HG02610 (cell line): ENCODE measurements around the gene HAUS7.

Experiments
- ATAC-seq: cut with Tn5 transposase; IDR thresholded peaks from one replicate; pipeline ENCODE4 v1.9.1; 2021; ENCODE audit warnings: mild to moderate bottlenecking, moderate library complexity; ENCODE audit not compliant: unreplicated experiment

The HAUS7 gene

GRCh38 chrX:153499876-153500275 lies 29.5 kb upstream of the HAUS7 start:
- ATAC-seq = no peak

DNA sequence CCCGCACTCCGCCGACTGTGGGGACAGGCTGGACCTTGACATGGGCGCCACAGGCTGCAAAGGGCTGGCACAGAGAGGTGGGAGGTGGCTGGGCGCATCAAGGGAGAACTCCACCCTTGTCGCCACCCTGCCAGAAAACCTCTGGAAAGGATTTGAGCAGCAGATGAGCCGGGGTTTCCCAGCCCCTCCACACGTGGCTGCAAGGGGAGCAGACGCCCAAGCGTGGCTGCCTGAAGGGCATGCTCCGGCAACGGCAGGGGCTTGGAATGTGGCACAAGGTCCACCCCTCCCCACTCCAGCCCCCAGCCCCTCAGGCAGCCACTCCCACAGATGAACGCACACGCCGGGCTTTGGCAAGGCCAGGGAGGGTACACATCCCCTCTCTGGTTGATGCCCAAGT lies 29.0 kb upstream of the HAUS7 start:
- ATAC-seq = no peak

DNA sequence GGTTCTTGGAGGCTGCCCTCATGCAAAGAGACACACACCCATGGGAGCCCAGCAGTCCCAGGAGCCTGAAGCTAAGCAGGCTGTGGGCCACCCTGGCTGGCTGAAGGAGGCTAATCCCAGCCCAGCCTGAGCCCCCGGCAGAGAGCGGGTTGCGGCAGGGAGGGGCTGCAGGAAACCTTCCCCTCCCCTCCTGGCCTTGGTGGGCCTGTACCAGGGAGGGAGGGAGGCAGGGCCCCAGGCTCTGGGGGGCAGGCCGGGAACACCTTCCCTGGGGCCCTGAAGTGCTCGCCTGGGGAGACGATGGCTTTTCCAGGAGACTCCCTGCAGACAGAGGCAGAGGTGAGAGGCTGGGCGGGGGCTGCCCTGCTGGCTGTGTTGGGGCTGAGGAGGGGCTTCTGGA lies 28.1 kb upstream of the HAUS7 start:
- no peak for ATAC-seq

- no peak for ATAC-seq
These were observed 26.2 kb upstream of the HAUS7 start for GRCh38 chrX:153496590-153496959.

DNA sequence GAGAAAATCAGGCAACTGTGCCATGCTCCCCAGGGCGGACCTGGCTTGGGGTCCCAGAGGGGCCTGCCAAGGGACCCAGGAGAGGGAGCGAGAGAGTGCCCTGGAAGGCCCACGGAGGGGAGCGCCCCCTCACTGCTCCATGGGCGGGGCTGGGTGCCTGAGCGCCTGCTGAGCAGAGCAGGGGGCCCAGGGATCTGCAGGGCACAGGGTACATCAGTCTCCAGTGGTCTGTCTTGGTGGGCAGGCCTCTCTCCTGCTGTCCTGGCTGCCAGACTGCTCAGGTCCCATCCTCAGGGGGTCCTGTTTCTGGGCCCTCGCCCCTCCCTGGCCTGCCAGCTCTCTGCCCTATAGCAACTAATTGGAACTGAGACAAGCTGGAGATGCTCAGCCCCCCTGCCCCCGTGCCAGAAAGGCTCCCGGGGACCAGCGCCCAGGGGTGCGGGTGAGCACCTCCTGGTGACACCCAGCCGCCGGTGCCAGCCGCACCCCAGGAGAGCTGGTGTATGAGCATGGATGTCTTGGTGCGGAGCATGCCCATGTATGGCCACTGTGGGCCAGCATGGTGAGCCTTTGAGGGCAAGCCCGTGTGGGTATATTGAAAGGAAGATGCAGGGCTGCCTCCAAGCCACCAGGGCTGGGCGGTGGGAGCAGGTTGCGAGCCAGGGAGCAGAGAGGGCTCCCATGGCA lies 25.7 kb upstream of the HAUS7 start:
- ATAC-seq = no peak

- ATAC-seq = no peak
These were observed 25.0 kb upstream of the HAUS7 start for GRCh38 chrX:153495362-153495751.

GRCh38 chrX:153494541-153495361 lies 24.4 kb upstream of the HAUS7 start, which contains the start of gene BGN:
Gene BGN, plus strand, starts transcription at chrX:153494980. Its CDS starts 9,652 bp downstream, at chrX:153504632.
- ATAC-seq = no peak

DNA sequence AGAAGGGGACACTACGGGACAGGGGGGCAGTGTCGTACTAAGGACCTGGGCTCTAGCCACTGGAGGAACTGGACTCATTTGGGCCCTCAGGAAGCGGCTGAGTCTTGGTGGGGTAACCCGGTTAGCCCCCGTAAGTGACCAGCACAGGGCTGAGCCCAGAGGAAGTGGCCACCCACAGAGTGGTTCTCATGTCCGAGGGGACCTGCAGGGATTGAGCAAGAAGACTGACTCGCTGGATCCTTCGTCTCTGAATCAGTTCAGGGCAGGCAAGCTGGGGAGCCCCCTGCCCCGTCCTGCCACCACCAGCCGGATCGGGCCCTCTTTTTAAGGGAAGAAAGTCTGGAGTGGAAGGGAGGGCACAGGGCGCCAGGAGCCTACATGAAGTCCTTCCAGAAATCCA lies 23.7 kb upstream of the HAUS7 start:
- no peak for ATAC-seq

DNA sequence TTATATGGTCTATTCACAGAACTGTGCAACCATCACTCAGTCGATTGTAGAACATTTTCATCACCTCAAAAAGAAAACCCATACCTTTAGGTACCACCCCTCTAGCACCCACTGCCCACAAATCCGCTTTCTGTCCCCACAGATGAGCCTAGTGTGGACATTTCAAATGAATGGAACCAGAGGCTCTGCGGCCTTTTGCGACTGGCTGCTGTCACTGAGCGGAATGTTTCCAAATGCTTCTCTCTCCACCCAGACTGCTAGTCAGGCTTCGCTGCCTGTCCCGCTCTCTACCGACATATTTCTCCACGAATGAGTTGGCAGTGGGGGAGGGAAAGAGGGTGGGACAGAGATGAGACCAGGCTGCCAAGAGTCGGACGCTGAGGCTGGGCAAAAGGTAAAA lies 22.7 kb upstream of the HAUS7 start:
- ATAC-seq = no peak

GRCh38 chrX:153492543-153492942 lies 22.2 kb upstream of the HAUS7 start:
- ATAC-seq = no peak

GRCh38 chrX:153491918-153492317 lies 21.5 kb upstream of the HAUS7 start:
- ATAC-seq = no peak

DNA sequence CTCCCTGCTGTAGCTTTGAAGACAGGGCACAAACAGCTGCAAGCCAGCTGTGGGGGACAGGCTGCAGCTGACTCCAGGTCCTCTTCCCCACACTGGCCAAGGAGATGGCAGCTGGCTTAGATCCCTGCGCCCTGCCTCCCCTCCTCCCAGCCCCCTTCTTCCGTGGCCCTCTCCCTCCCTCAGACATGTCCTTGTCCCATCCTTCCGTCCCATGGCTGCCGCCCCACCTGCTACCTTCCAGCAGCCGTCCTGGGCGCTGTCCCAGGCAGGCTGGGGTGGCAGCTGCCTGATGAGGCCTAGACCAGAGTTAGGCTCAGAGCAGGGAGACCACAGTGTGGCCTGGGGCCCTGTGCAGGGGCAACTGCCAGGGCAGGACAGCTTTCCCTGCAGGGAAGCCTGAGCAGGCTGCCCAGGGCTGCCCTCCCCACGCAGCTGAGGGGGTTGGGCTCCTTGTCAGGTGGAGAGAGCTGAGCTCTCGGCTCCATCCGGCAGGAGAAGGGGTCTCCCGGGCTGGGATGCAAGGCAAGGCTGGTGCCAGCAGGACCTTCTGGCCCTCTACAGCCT lies 21.1 kb upstream of the HAUS7 start:
- no peak for ATAC-seq

DNA sequence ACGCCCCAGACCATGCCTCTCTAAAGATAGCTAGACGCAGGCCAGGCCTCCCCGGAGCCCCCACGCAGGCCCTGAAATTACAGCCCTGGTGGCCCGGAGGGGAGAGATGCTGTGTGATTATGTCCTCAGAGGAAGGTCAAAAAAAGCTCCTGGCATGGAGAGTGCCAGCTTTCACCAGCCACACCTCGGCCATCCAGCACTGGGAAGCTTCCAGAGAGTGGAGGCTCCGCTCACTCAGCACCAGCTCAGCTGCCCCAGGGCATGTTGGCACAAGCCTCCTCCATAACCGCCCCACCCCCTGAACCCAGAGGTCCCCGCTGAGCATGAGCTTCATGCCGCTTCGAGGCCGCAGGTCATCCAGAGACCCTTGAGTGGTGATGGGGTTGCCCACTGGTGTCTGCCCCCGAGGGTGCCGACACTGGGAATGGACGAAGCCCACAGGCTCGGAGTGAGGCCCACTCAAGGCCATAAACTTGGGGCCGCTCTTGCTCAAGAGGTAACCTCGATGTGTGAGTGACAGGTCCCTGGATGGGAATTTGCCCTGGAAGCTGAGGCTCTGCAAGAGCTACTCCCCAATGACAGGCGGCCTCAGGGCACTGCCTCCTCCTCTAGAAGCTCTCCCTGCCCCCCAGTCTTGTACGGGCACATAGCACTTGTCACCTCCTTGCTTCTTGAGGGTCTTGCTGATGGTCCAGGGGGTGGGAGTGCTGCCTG lies 20.0 kb upstream of the HAUS7 start:
- no peak for ATAC-seq

DNA sequence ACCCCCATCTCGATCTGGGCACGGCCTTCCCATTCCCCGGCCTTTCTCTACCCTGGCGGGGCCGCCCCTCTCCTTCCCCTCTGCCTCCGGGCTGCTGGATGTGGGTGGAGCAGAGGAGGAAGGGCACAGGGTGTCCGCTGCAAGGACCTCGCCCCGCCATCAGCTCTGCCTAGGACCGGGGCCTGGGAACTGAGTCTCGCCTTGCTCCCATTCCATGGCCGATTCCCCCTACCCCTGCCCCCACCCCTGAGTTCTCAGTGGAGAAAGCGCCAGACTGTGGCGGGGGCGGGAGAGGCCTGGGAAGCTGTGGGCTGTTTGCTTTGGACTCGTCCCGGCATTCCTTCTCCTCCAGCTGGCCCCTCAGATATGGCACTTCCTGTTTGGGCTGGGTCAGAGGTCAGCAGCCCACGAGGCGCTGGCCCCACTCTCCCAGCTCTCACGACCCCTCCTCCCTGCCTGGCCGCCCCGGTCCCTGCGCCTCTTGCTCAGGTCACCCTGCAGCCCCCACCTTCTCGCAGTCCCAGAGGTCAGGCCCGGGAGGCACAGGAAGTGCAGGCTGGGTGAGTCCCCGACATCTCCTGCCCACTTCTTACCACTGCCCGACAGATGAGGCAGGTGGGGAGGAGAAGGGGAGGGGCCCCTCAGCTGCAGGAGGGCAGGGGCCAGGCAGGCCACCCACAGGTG lies 18.0 kb upstream of the HAUS7 start:
- no peak for ATAC-seq

GRCh38 chrX:153487590-153488071 lies 17.3 kb upstream of the HAUS7 start:
- no peak for ATAC-seq

GRCh38 chrX:153486171-153486570 lies 15.8 kb upstream of the HAUS7 start:
- no peak for ATAC-seq

GRCh38 chrX:153485396-153486080 lies 15.2 kb upstream of the HAUS7 start:
- no peak for ATAC-seq

- ATAC-seq = no peak
These were observed 12.1 kb upstream of the HAUS7 start for GRCh38 chrX:153482376-153483015.

- ATAC-seq = no peak
These were observed 10.7 kb upstream of the HAUS7 start for GRCh38 chrX:153481043-153481442.

GRCh38 chrX:153478746-153479145 lies 8.4 kb upstream of the HAUS7 start:
- ATAC-seq = no peak
